Glutamatergic neuron (in vitro differentiated cells): ENCODE data around the gene ZNFX1. TPM values are rescaled to one million over a fixed set of nuclear protein-coding genes. Genes with fewer than 3 reads are reported as not detected.

Source experiments
- DNase-seq: peaks from one replicate; pipeline ENCODE4 v3.0.0; 2022
- H3K27ac Mint-ChIP-seq: one replicate; pipeline ENCODE4 v1.8.0; 2020; ENCODE audit warnings: mild to moderate bottlenecking, mixed read lengths, inconsistent platforms; ENCODE audit not compliant: unreplicated experiment
- H3K27me3 Mint-ChIP-seq: one replicate; pipeline ENCODE4 v1.8.0; 2020; ENCODE audit warnings: mild to moderate bottlenecking, moderate library complexity, mixed read lengths, inconsistent platforms; ENCODE audit not compliant: unreplicated experiment
- H3K36me3 Mint-ChIP-seq: one replicate; pipeline ENCODE4 v1.8.0; 2020; ENCODE audit warnings: mild to moderate bottlenecking, mixed read lengths, inconsistent platforms; ENCODE audit not compliant: unreplicated experiment
- H3K4me1 Mint-ChIP-seq: one replicate; pipeline ENCODE4 v1.8.0; 2020; ENCODE audit warnings: mild to moderate bottlenecking, low read depth, mixed read lengths, inconsistent platforms; ENCODE audit not compliant: unreplicated experiment
- H3K4me3 Mint-ChIP-seq: one replicate; pipeline ENCODE4 v1.8.0; 2020; ENCODE audit warnings: mild to moderate bottlenecking, mixed read lengths, inconsistent platforms; ENCODE audit not compliant: unreplicated experiment
- H3K9me3 Mint-ChIP-seq: one replicate; pipeline ENCODE4 v1.8.0; 2020; ENCODE audit warnings: mild to moderate bottlenecking, moderate library complexity, mixed read lengths, inconsistent platforms; ENCODE audit not compliant: unreplicated experiment
- total RNA-seq: library from RNA; stranded (reverse); fragmentation: NEBNext Ultra II Directional; extraction: Animal tissue kit (Norgen Biotek cat#: 25700); gene quantifications from one replicate; pipeline ENCODE4 v1.2.1, GENCODE V29; 2021; ENCODE audit not compliant: unreplicated experiment
- TF ChIP-seq, protein P1 (sequence below): fragments of 200-600 bp; sonication (generic); IDR thresholded peaks from one replicate; pipeline ENCODE4 v1.5.0; 2021; ENCODE audit not compliant: partially characterized antibody, unreplicated experiment

Gene ZNFX1
- total RNA-seq, 1 donor from 2014 or later = 11.8 TPM

DNA sequence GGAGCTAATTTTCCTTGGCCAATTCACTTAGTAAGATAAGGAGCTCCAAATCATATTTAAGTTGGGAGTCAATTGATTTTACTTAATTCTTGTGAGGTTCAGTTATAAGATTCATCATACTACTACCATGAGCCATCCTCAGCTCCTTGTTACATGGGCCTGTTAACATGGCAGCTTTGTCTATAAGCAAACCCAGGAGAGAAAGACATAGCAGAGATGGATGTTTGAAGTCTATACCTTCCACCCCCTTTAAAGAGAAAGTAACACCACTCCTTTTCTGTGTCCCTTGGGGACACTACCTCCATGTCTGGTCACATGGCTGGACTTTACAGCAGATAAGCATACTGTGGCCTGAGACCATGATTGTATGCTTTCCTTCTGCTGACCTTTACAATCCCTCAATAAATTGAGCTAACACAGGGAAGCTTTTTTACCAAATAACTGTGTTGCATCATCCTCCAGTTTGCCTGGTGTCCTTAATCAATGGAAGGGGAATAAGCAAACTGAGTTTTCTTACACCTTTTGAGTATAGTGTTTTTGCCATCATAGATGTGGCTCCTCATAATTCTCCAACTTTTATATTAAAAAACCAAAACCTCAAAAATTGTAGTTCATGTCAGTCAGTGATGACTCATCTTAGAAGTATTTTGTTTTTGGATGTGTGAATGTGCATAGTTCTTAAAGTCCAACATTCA, 9.8 kb upstream of the ZNFX1 start:
- Mint-ChIP-seq H3K9me3 (peaks cover 24% of the 10 kb centered on the region), H3K4me3 (no peak overlapping the region), H3K4me1 (peaks cover 15% of the 10 kb centered on the region)

DNA sequence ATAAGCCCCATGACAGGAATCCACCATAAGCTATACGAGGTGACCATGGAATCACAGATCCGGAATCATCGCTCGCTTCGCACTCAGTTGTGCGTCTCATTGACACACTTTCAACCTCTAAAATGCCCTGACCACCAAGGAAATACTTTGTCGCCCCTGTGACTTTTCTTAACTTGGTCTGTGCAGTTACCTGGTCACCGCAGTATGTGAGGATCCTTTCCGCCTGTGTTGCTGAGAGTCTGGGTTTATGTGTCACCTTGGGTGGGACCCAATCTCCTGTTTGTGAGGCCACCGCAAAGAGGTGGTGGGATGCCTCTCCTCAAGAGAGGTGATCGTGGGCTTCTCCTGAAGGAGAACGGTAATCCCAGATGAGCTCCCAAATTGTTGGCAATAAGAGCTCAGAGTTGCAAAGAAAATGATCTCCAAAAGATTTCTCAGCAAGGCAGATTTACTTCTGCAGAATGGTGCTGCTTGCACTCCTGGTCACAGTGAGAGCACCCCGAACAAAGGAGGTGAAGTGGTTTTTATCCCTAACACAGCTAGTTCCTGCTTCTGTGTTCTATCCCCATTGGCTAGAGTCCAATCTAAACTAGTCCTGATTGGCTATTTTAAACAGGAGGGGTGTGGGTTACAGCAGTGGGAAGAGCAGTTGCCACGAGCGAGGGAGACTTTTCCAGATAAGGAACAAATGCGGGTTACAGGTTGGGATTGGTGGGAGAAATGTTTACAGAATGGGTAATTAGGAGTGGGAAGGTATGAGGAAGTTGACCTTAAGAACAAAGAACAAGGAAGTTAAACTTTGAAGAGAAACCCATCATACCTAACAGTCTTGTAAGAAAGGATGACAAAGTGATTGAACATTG, 9.1 kb upstream of the ZNFX1 start:
- no peak for DNase-seq

More for the DNA sequence above, 9.8 kb upstream of the ZNFX1 start:
- H3K36me3 Mint-ChIP-seq = peaks cover 62% of the 10 kb centered on the region
- no peak overlapping the region for H3K27ac Mint-ChIP-seq
- TF ChIP-seq, protein P1, sequence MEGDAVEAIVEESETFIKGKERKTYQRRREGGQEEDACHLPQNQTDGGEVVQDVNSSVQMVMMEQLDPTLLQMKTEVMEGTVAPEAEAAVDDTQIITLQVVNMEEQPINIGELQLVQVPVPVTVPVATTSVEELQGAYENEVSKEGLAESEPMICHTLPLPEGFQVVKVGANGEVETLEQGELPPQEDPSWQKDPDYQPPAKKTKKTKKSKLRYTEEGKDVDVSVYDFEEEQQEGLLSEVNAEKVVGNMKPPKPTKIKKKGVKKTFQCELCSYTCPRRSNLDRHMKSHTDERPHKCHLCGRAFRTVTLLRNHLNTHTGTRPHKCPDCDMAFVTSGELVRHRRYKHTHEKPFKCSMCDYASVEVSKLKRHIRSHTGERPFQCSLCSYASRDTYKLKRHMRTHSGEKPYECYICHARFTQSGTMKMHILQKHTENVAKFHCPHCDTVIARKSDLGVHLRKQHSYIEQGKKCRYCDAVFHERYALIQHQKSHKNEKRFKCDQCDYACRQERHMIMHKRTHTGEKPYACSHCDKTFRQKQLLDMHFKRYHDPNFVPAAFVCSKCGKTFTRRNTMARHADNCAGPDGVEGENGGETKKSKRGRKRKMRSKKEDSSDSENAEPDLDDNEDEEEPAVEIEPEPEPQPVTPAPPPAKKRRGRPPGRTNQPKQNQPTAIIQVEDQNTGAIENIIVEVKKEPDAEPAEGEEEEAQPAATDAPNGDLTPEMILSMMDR = no peak
- no peak for DNase-seq
- peaks cover 6% of the 10 kb centered on the region for H3K27me3 Mint-ChIP-seq

DNA sequence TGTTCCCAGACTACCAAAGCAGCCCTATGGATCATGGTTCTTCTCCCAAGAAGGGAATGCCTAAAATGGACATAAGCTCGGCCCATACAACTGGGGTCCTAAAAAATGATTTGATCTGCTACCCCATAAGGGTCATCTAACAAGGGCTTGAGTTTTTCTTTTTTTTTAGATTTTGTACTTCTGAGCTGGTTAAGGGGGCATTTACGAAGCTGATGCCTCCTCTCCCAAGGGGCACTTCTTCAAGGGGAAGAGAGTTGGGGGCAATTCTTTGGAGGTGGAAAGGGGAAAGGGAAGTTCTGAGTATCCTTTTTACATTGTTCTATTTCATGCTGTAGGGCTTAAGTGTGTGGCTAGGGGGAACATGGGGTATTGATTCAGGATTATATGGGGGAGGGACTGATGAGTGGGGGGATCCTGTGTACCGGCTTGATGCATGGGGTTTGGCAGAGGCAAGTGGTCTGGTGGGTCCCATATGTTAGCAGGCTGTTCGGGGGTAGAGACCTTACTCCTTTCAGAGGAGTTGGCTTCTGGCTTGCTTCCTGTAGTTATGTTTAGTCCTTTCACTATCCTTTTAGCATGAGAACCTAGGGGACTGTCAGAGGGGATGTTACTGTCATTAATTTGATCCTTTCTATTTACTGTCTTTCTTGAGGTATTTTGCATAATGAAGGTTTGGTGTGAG, 8.1 kb upstream of the ZNFX1 start:
- no peak for DNase-seq
- Mint-ChIP-seq H3K4me3 (no peak overlapping the region), H3K9me3 (peaks cover 36% of the 10 kb centered on the region), H3K27me3 (peaks cover 12% of the 10 kb centered on the region), H3K4me1 (peaks cover 29% of the 10 kb centered on the region), H3K27ac (peak overlapping the region; percentile 63), H3K36me3 (peaks cover 75% of the 10 kb centered on the region)
- TF ChIP-seq, protein P1 = no peak

More for the DNA sequence above, 9.1 kb upstream of the ZNFX1 start:
- H3K4me1 Mint-ChIP-seq = peaks cover 22% of the 10 kb centered on the region
- H3K27ac Mint-ChIP-seq = no peak overlapping the region
- peaks cover 70% of the 10 kb centered on the region for H3K36me3 Mint-ChIP-seq
- peaks cover 30% of the 10 kb centered on the region for H3K9me3 Mint-ChIP-seq
- H3K4me3 Mint-ChIP-seq = peak overlapping the region; percentile 69
- H3K27me3 Mint-ChIP-seq = peaks cover 12% of the 10 kb centered on the region
- TF ChIP-seq, protein P1 = no peak

DNA sequence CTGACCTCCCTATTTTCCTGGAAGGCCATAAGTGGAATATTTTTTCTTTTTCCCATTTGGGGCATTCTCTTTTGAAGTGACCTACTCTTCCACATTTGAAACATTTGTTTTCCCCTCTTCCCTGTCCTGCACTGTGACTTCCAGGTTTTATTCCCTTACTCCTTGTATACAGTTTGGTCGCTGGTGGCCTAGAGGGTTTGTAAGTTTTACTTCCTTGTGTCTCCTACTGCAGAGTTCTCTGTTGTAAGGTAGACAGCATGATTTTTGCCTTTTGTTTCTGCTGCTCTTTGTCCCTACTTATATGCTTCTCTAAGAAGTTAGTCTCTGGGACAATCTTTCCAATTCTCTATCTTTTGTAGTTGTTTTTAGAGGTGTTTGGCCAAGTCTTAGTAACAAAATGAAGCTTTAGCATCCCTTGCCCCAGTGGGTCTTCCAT, 7.4 kb upstream of the ZNFX1 start:
- no peak for DNase-seq
- peak overlapping the region; percentile 63 for H3K27ac Mint-ChIP-seq
- H3K4me1 Mint-ChIP-seq = peaks cover 33% of the 10 kb centered on the region
- H3K27me3 Mint-ChIP-seq = peaks cover 12% of the 10 kb centered on the region
- peak overlapping the region; percentile 5 for H3K4me3 Mint-ChIP-seq
- TF ChIP-seq, protein P1 = no peak
- peaks cover 36% of the 10 kb centered on the region for H3K9me3 Mint-ChIP-seq
- peaks cover 77% of the 10 kb centered on the region for H3K36me3 Mint-ChIP-seq
